NCI-H748 (cell line): ENCODE data around the gene HINT3.
A peak's percentile ranks its signal among the peaks of the same experiment; 100 is the strongest.
"Not testable (repeated sequence)": the region's sequence is repeated elsewhere in the genome, so short reads cannot be mapped to it uniquely, and the experiment has no call there.

ENCODE experiments used
- DNase-seq: peaks from one replicate; lab custom pipeline; 2025; ENCODE audit not compliant: unreplicated experiment; lab: John Stamatoyannopoulos, UW

Gene HINT3

DNA sequence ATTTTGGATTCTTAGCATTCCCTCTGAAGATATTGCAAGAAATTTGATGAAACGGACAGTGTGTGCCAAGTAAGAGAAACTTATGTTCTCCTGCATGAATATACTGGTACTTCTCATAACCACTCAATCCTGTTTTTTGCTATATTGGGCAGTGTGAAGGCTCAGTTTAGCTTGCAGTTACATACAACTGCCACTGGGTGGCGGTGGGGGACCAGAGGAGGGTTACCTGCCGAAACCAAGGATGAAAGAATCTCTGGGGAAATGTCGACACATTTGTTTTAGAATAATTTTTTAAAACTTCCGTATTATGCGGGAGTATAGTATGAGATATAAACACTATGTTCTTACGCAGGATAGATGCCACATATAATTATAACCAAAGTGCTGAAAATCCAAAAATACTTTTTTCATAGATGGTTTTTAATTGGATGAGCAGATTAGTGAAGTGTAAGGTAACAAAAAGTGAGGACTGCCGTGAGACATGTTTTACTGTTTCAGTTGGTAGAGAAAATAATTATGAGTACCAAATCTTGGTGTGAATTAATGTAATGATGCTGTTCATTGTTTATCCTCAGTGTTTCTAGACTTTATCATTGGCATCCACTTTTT lies 39.5 kb downstream of the HINT3 start:
- peak; percentile 72 for DNase-seq

DNA sequence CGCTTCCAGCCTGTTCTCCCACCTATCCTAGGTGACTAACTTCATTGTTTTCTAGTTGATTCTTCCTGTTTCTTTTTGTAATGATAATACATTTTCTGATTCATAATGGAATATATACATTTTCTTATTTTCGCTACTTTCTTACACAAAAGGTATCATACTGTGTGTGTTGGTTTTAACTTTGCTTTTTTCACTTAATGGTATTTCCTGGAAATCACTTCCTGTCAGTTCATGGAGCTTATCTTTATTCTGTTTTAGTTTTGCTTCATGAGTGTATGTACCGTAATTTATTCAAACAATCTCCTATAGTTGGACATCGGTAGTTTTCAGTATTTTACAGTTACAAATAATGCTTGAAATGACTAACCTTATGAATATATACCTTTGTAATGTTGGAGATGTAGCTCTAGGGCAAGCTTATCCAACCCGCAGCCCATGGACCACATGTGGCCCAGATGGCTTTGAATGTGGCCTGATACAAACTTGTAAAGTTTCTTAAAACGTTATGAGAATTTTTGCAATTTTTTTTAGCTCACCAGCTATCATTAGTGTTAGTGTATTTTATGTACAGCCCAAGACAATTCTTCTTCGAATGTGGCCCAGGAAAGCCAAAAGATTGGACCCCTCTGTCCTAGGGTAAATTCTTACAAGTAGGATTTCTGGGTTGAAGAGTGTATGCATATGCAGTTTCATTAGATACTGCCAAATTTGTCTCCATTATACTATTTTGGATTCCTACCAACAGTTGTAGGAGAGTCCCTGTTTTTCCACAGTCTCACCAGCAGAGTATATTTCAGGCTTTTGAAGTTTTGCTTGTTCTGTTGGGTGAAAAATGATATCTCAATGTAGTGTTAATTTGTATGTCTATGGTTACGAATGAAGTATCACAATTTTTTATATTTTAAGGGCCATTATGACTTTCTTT lies 46.4 kb downstream of the HINT3 start:
- DNase-seq, result no peak

DNA sequence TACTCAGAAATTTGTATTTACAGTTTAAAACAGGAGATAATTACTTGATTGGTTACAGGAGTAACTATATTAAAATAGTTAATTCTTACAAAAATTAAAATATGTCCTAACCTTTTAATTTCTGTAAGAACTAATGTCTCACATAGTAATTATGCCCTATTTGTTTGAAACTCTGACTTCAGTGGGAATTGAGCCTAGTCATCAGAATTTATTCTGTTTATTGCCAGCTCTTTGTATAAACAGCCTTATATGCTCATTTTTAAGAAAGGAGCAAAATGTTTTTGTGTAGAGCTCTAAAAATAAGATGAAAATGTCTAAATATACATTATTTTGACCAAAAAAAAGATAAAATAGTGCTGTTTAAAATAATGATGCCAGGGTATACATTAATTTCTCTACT lies 51.2 kb downstream of the HINT3 start:
- no peak for DNase-seq

DNA sequence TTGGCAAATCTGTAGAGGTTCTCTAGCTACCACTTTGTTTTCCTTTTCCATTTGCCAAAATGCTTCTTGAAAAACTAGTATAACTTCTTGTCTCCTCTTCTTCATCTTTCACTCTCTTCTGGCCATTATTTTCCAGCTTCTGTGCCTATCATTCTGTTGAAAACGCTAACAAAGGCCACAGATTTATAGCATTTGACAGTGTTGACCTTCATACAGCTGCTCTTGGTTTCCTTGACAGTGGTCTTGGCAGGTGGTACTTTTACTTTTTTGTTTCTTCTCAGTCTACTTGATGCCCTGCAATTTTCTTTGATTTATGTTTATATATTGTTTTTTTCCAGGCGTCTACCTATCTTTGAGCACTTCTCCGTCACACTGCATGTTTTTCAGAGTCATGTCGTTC lies 53.5 kb downstream of the HINT3 start:
- no peak for DNase-seq

DNA sequence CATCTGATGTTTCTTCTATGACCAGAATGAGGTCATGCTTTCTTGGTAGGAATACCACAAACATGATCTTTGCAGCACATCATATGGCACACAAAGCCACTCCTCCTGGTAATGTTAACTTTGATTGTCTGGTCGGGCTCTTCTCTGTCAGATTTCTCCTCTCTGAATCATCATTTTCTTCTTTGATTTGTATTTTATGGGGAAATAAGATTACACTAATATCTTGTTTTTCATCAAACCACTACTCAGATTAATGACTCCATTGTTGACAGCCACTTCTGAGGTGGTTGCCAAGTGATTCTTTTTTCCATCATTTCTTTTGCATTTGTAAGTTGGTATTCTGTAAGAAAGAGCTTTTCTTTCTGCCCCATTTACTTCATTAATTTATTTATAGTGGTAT lies 59.3 kb downstream of the HINT3 start:
- no peak for DNase-seq

DNA sequence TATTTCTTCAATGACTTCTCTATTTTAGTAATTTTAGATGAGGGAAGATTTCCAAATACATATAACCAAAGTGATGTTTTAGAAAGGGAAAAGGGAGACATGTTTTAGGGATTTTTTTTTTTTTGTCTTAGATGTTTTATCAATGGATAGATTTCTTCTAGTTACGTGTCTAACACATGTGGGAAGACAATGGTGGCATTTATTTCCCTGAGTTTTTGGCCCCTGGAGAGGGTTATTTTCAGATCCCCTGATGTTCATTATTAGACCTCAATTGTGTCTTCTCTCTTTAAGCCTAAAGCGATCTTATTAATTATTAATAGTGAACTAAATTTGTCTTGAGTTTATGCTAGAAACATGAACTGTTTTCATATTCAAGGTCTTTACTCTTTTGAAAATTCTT lies 60.0 kb downstream of the HINT3 start:
- DNase-seq, result no peak

DNA sequence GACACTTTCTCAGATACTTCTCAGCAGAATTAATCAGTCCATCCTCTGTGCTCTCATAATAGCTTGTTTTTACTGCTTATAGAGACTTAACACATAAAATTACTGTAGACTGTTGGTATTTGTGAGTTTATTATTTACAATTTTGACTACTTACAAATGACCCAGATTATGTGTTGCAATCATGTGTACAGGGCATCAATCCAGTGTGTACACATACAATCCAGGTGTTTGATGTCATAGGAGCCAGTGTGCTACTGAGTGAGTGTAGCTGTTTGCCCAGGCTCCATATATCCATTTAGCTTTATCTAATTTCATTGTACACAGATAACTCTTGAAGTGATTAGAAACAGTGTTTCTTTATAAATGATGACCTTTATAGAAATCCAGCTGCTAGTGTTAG lies 61.1 kb downstream of the HINT3 start:
- no peak for DNase-seq

DNA sequence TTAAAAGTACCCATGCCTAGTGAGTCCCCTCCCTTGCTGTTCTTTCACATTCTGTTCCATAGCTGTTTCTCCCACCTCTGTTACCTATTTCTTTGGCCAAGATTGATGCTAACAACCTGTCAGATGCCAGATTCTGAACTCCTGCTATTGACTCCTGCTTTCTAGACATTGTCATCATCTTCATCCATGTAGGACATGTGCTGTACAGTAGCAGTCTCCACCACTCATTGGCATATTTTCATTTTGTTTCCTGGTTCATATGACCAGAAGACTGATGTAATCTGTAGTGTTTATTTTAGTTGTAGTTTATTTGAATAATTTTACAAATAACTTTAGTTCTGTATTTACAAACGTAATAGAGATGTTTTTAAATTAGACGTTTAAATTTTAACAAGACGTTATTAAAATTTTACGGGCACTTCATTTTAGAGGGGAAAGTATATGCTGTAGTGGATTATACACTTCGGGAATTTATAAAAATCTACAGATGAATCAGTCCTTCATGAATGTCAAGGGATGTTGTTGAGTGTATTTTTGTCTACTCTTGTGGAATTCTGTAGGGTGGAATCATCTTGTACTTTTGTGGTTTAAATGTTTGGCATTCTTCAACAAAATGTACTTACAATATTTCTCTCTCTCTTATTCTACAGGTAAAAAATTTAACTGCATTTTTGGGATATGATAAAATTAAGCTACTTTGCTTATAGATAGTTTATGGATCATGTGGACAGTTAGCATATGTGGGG lies 63.9 kb downstream of the HINT3 start:
- no peak for DNase-seq

DNA sequence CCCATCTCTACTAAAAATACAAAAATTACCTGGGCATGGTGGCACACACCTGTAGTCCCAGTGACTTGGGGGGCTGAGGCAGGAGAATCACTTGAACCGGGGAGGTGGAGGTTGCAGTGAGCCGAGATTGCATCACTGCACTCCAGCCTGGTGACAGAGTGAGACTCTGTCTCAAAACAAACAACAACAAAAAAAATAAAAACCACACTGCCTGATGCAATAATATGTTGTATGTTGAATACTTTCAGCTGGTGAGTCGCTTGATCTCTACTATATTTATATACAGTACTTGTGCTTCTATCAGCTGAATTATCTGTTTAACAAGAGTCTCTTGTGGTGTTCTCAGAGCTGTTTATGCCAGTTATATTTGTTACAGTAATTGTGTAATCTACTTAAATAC lies 66.9 kb downstream of the HINT3 start:
- not testable (repeated sequence) for DNase-seq

DNA sequence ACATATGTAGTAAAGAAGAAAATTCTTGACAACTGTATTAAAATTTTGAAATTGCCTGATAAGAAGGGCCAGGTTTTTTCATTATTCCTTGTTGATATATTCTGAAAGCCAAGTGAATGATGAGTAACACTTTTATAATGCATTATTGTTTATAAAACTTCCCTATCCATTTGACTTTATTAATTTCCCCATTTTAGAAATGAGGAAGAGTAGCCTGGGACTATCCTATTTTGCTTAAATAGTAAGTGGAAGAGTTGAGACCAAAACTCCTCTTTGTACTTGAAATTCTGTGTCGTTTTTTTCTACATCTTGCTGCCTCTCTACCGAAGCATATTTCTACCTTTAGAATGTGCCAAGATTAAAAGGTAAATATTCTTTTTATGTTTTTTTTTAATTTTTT lies 69.4 kb downstream of the HINT3 start:
- no peak for DNase-seq

DNA sequence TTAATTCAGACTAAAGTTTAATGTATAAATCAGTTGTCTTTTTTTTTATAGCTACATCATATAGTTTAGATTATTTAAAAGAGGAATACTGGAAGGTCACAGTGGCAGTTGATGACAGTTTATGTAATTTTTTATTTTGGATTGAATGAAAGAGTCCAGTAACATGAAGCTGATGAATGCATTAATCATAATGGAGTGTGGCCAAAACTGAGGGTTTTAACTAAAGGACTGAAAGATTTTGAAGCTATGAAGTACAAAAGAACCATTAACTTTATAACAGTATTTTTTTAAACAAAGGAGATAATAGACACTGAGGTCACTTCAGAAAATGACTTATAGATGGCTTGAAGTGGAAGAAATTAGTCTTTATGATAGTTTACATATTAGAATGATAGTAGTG lies 71.0 kb downstream of the HINT3 start:
- DNase-seq, result no peak
